ENCODE data around the gene DSCAM.

GRCh38 chr21:40717028-40717427 is 129.9 kb downstream of the DSCAM start:
- TF ChIP-seq CTCF (conservative IDR thresholded peaks at IDR 0.05 in 1 of 2, IDR thresholded peaks at IDR 0.05 in 1 of 2; ENCODE audit: low read depth in 1 of 2, low read length in 2 of 2) = no peak
- no peak for TF ChIP-seq EZH2 (IDR thresholded peaks at IDR 0.05; ENCODE audit: low read length, missing control alignments)
